Left ventricle myocardium inferior (tissue), 1 donor: ENCODE data around the gene MUC21. TPM values are rescaled to one million over a fixed set of nuclear protein-coding genes. Genes with fewer than 3 reads are reported as not detected.
"Not testable (repeated sequence)": the region's sequence is repeated elsewhere in the genome, so short reads cannot be mapped to it uniquely, and the experiment has no call there.

ENCODE experiments used
- DNase-seq: peaks from one replicate; pipeline ENCODE4 v3.0.0-alpha.2; 2020
- H3K27ac ChIP-seq: fragments of 200-600 bp; replicated peaks from 2 replicates; pipeline ENCODE4 v1.8.0; 2021
- H3K27me3 ChIP-seq: fragments of 200-600 bp; 2 replicates; pipeline ENCODE4 v1.8.0; 2021; ENCODE audit warnings: low read depth
- H3K36me3 ChIP-seq: fragments of 200-600 bp; 2 replicates; pipeline ENCODE4 v1.8.0; 2021
- H3K4me1 ChIP-seq: fragments of 200-600 bp; 2 replicates; pipeline ENCODE4 v1.8.0; 2021
- H3K4me3 ChIP-seq: fragments of 200-600 bp; 2 replicates; pipeline ENCODE4 v1.8.0; 2021; ENCODE audit warnings: mild to moderate bottlenecking, moderate library complexity
- H3K9me3 ChIP-seq: fragments of 200-600 bp; replicated peaks from 2 replicates; pipeline ENCODE4 v1.8.0; 2021
- CTCF ChIP-seq: fragments of 200-600 bp; IDR thresholded peaks from 2 replicates; pipeline ENCODE4 v1.8.0; 2021; ENCODE audit warnings: antibody characterized with exemption, mild to moderate bottlenecking, borderline replicate concordance
- intact Hi-C: fragments of 100-400 bp; cut with micrococcal nuclease; formaldehyde crosslinking; loops from one replicate; pipeline ENCODE4 v1.11.0; 2022
- total RNA-seq: library from RNA; stranded (reverse); fragmentation: NEBNext Ultra II Directional; extraction: Animal tissue kit (Norgen Biotek cat#: 25700); gene quantifications from one replicate; pipeline ENCODE4 v1.2.1, GENCODE V29; 2021
- donor health status: DM: no; HTN: yes; CAD: no; lungs with severe emphysema.

The MUC21 gene
- total RNA-seq, 1 donor from 2014 or later: not detected

- Histone ChIP-seq H3K4me3 (no peak overlapping the region), H3K27me3 (peaks cover 7% of the 10 kb centered on the region), H3K27ac (no peak overlapping the region), H3K9me3 (no peaks in the 10 kb centered on the region), H3K4me1 (no peaks in the 10 kb centered on the region), H3K36me3 (no peaks in the 10 kb centered on the region)
- intact Hi-C loops: no loop called here
- no peak for DNase-seq
- TF ChIP-seq CTCF: no peak
These were observed 17.4 kb upstream of the MUC21 start for GRCh38 chr6:30966154-30966553.

DNA sequence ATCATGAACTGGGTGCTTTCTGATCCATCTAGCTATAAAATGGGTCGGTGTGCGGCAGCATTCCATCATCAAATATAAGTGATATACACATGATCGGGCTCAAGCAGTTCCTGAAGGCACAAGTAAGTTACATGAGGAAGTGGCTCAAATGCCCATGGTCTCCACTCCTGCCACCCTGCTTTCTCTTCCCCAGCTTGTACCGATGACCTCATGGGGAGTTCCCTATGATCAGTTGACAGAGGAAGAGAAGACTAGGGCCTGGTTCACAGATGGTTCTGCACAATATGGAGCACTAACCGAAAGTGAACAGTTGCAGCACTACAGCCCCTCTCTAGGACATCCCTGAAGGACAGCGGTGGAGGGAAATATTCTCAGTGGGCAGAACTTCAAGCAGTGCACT is 14.3 kb upstream of the MUC21 start:
- H3K36me3 ChIP-seq, H3K9me3 ChIP-seq, H3K27ac ChIP-seq, H3K4me1 ChIP-seq, H3K4me3 ChIP-seq, intact Hi-C loops, DNase-seq: not testable (repeated sequence)
- peaks cover 17% of the 10 kb centered on the region for H3K27me3 ChIP-seq

- no peak for DNase-seq
- H3K27me3 ChIP-seq: peaks cover 13% of the 10 kb centered on the region
- intact Hi-C loops: no loop called here
- no peak overlapping the region for H3K27ac ChIP-seq
- no peak for TF ChIP-seq CTCF
- H3K4me3 ChIP-seq: no peak overlapping the region
- H3K4me1 ChIP-seq: no peaks in the 10 kb centered on the region
- H3K9me3 ChIP-seq: no peaks in the 10 kb centered on the region
- H3K36me3 ChIP-seq: no peaks in the 10 kb centered on the region
These were observed 12.6 kb upstream of the MUC21 start for GRCh38 chr6:30970946-30971345.

DNA sequence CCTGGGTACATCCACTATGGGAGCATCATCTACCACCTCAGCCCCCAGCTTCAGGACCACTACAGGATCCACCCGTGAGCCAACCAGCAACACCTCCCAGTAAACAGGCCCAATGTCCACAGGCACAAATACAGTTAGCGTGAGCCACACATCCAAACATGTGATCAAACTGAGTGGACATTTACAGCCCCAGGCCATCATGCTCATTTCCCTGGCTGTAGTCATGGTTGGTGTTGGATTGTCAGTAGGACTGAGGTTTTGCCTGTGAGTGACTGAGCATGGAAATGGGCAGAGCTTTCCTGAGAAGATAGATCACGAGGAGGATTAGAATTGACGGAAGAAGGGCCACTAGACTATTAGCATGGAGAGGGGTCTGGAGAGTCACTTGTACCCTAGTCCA is 10.7 kb upstream of the MUC21 start:
- intact Hi-C loops: no loop called here
- Histone ChIP-seq H3K27ac (no peak overlapping the region), H3K9me3 (no peaks in the 10 kb centered on the region), H3K4me1 (no peaks in the 10 kb centered on the region), H3K4me3 (no peak overlapping the region), H3K27me3 (peaks cover 13% of the 10 kb centered on the region), H3K36me3 (no peaks in the 10 kb centered on the region)
- DNase-seq: no peak
- no peak for TF ChIP-seq CTCF

- no peak overlapping the region for H3K4me3 ChIP-seq
- H3K27me3 ChIP-seq: peaks cover 13% of the 10 kb centered on the region
- TF ChIP-seq CTCF: no peak
- H3K4me1 ChIP-seq: no peaks in the 10 kb centered on the region
- DNase-seq: no peak
- no peak overlapping the region for H3K27ac ChIP-seq
- intact Hi-C loops: no loop called here
- no peaks in the 10 kb centered on the region for H3K9me3 ChIP-seq
- no peaks in the 10 kb centered on the region for H3K36me3 ChIP-seq
These were observed 8.8 kb upstream of the MUC21 start for GRCh38 chr6:30974490-30975252.

DNA sequence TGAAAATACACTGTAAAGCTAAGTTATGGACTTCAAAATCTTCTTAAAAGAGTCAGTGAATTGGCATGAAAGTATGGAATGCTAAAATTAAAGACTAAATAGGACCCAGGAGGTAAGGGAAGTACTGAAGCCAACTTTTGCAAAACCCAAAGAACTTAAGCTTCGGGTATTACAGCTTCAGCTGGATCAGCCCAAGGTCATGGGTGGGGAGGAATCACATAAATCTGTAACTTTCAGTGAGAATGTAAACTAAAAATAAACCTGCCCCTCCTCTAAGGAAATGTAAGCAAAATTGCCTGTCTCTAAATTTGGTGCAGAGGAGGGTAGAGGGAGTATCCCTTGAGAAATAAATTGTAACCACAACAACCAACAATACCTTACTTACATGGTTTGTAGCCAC is 4.4 kb upstream of the MUC21 start:
- no peaks in the 10 kb centered on the region for H3K36me3 ChIP-seq
- no peak overlapping the region for H3K27ac ChIP-seq
- no peaks in the 10 kb centered on the region for H3K9me3 ChIP-seq
- no peak overlapping the region for H3K4me3 ChIP-seq
- H3K27me3 ChIP-seq: peaks cover 8% of the 10 kb centered on the region
- peaks cover 11% of the 10 kb centered on the region for H3K4me1 ChIP-seq
- intact Hi-C loops: no loop called here
- DNase-seq: no peak
- TF ChIP-seq CTCF: no peak
